GM18873 (cell line): ENCODE data around the gene PIK3CD.

ENCODE experiments used
- ATAC-seq: cut with Tn5 transposase; IDR thresholded peaks from one replicate; pipeline ENCODE4 v1.9.1; 2021; ENCODE audit warnings: mild to moderate bottlenecking, moderate library complexity, moderate number of reproducible peaks; ENCODE audit not compliant: unreplicated experiment, low FRiP score

PIK3CD gene

GRCh38 chr1:9715536-9716226 is 64.2 kb downstream of the PIK3CD start:
- ATAC-seq, result no peak

- no peak for ATAC-seq
Measured at GRCh38 chr1:9716404-9717192, 65.1 kb downstream of the PIK3CD start.

- ATAC-seq, result no peak
Measured at GRCh38 chr1:9717193-9718005, 65.9 kb downstream of the PIK3CD start.

GRCh38 chr1:9718006-9718680 is 66.6 kb downstream of the PIK3CD start:
- ATAC-seq, result no peak

- no peak for ATAC-seq
Measured at GRCh38 chr1:9719978-9720722, 68.6 kb downstream of the PIK3CD start.

- no peak for ATAC-seq
Measured at GRCh38 chr1:9720785-9721605, 69.5 kb downstream of the PIK3CD start.

- ATAC-seq, result no peak
Measured at GRCh38 chr1:9721606-9722377, 70.3 kb downstream of the PIK3CD start.

GRCh38 chr1:9722378-9722749 is 70.8 kb downstream of the PIK3CD start:
- ATAC-seq, result no peak

GRCh38 chr1:9723068-9723805 is 71.7 kb downstream of the PIK3CD start:
- ATAC-seq, result no peak

- ATAC-seq, result no peak
Measured at GRCh38 chr1:9723926-9724325, 72.4 kb downstream of the PIK3CD start.

GRCh38 chr1:9724706-9725476 is 73.4 kb downstream of the PIK3CD start:
- no peak for ATAC-seq

- ATAC-seq, result no peak
Measured at GRCh38 chr1:9726406-9726805, 74.9 kb downstream of the PIK3CD start.

GRCh38 chr1:9726905-9727595 is 75.5 kb downstream of the PIK3CD start:
- no peak for ATAC-seq

- no peak for ATAC-seq
Measured at GRCh38 chr1:9728451-9729295, 77.1 kb downstream of the PIK3CD start.

GRCh38 chr1:9729523-9729922 is 78.0 kb downstream of the PIK3CD start:
- ATAC-seq, result no peak
